Sigmoid colon (tissue), 7 donors: ENCODE measurements around the gene ZBTB9. TPM values are rescaled to one million over a fixed set of nuclear protein-coding genes. Genes with fewer than 3 reads are reported as not detected.

Experiments used
- DNase-seq: peaks from one replicate; pipeline ENCODE4 v3.0.0-alpha.2; 2019
- H3K27ac ChIP-seq, 4 donors: fragments of 200-600 bp; sonication (generic); one replicate each; pipeline ENCODE4 v1.5.1; 2016 to 2019; ENCODE audit warnings: mild to moderate bottlenecking in 1 of 4
- H3K27me3 ChIP-seq, 3 donors: fragments of 200-600 bp; sonication (generic); one replicate each; pipeline ENCODE4 v1.5.1; 2019; ENCODE audit warnings: mild to moderate bottlenecking in 1 of 3
- H3K36me3 ChIP-seq, 4 donors: fragments of 200-600 bp; sonication (generic); one replicate each; pipeline ENCODE4 v1.5.1; 2016 to 2019
- H3K4me1 ChIP-seq, 4 donors: fragments of 200-600 bp; sonication (generic); one replicate each; pipeline ENCODE4 v1.5.1; 2017 to 2019
- H3K4me3 ChIP-seq, 4 donors: fragments of 200-600 bp; sonication (generic); one replicate each; pipeline ENCODE4 v1.5.1; 2017 to 2019; ENCODE audit warnings: mild to moderate bottlenecking in 2 of 4, moderate library complexity in 1 of 4
- H3K9me3 ChIP-seq, 4 donors: fragments of 200-600 bp in 3 of 4; sonication (generic) in 3 of 4; one replicate each; pipeline versions ENCODE4 v1.5.1 to v1.6.1; 2013 to 2019
- CTCF ChIP-seq, 4 experiments: fragments of 450-650 bp in 3 of 4; fragments of 200-600 bp in 1 of 4; IDR thresholded peaks; one replicate each; pipeline ENCODE4 v1.5.1; 2016 to 2019; ENCODE audit warnings: antibody characterized with exemption in 4 of 4, mild to moderate bottlenecking in 3 of 4, moderate library complexity in 2 of 4
- EP300 ChIP-seq, 4 donors: sonication (generic); formaldehyde crosslinking; IDR thresholded peaks; one replicate each; pipeline ENCODE4 v1.6.1; 2017; ENCODE audit warnings: antibody characterized with exemption in 4 of 4
- POLR2A ChIP-seq, 2 donors: fragments of 450-650 bp; IDR thresholded peaks; one replicate each; pipeline ENCODE4 v1.6.1; 2016; ENCODE audit warnings: antibody characterized with exemption in 2 of 2, mild to moderate bottlenecking in 2 of 2, moderate library complexity in 2 of 2
- POLR2AphosphoS5 ChIP-seq, 4 donors: sonication (generic); formaldehyde crosslinking; IDR thresholded peaks; one replicate each; pipeline ENCODE4 v1.6.1; 2017; ENCODE audit warnings: antibody characterized with exemption in 4 of 4
- WGBS, 2 donors: extraction: QIAGEN DNeasy Blood & Tissue Kit; methylation state at CpG; one replicate each; pipeline ENCODE4 v1.1.7; 2013; 5-methylcytosine and 5-hydroxymethylcytosine counted together
- intact Hi-C: fragments of 100-400 bp; cut with DNase I; formaldehyde crosslinking; loops from one replicate; pipeline ENCODE4 v1.15.1; 2023
- polyA plus RNA-seq, 3 donors: library from polyadenylated mRNA; stranded (reverse); fragments of 200-250 nt; gene quantifications; one replicate each; pipeline ENCODE4 v1.2.3, GENCODE V29; 2013
- total RNA-seq, 4 donors: library from RNA; depleted of rRNA; stranded (reverse); fragments of >200 nt; gene quantifications; one replicate each; pipeline ENCODE4 v1.1.0, GENCODE V29; 2016
- donor health status: healthy with polysubstance abuse.
- donor health status: Bipolar disorder and iron deficiency.
- donor health status: healthy.

The ZBTB9 gene
- total and polyA plus RNA-seq, 7 donors = 0.60 to 4.2 (median 1.5) TPM

DNA sequence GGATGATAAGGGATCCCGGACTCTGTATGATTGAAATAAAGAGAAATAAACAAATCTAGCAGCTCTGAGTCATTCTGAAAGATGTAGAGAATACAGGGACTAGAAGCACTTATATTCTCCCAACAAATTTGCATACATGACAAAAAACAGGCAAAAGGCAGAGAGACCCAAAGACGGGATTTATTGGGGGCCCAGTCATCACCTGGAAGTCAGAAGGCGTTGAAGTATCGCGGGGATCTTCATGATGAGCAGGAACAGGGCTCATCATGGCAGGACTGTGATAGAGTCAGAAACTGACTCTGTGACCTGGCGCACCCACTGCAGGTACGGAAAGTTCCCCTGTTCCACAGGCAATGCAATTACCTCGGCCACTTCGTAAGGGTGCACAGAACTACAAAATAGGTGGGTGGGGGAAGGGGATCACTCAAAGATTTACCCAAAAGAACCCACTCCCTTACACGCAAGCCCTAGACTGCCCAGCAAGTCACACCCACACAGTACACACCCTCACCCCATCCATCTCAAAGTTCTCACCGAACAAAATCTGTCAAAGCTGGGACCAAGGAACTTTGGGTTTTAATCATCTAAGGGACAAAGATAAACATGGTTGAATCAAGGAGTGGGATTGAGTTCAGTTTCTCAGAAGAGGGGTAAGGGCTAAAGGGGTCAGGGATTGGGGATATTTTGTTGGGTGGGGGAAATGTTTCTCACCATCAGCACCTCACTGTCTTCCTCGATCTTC is 37.8 kb upstream of the ZBTB9 start:
- Histone ChIP-seq H3K27me3 (no peaks in the 10 kb centered on the region), H3K36me3 (peaks cover 12 to 48% (median 29%) of the 10 kb centered on the region in 4 donors), H3K4me3 (peak overlapping the region in 3 of 4 donors; percentile 59 to 76 (median 61)), H3K27ac (peak overlapping the region; percentile 93 to 97 (median 96)), H3K9me3 (no peaks in the 10 kb centered on the region), H3K4me1 (peaks cover 0 to 64% (median 55%) of the 10 kb centered on the region in 4 donors)
- intact Hi-C loops = loop anchor here (5.0 to 10.0 kb wide), 2 partner anchors 444 to 1222 kb away; partner anchors contain the start of genes GPSM3 and PBX2
- WGBS, 2 donors = 48 to 56% methylated on average over 12 of the region's 12 CpGs
- no peak for DNase-seq
- no peak for TF ChIP-seq EP300 (IDR thresholded peaks at IDR 0.05)
- no peak for TF ChIP-seq POLR2AphosphoS5 (IDR thresholded peaks at IDR 0.05)
- TF ChIP-seq CTCF (IDR thresholded peaks at IDR 0.05) = no peak
- TF ChIP-seq POLR2A (IDR thresholded peaks at IDR 0.05) = no peak

- peaks cover 0 to 56% (median 48%) of the 10 kb centered on the region in 4 donors for H3K4me1 ChIP-seq
- 1 to 2% methylated on average over 25 of the region's 25 CpGs for WGBS, 2 donors
- H3K9me3 ChIP-seq = no peaks in the 10 kb centered on the region
These were observed 37.1 kb upstream of the ZBTB9 start for GRCh38 chr6:33417128-33417902.

GRCh38 chr6:33417903-33418689 is 36.3 kb upstream of the ZBTB9 start, which contains the start of gene CUTA:
TSS of gene CUTA (minus strand) at chr6:33418107. CDS start at chr6:33418000, 107 bp downstream.
- peaks cover 6 to 36% (median 19%) of the 10 kb centered on the region in 4 donors for H3K36me3 ChIP-seq
- H3K4me3 ChIP-seq = peak within 1 kb of the TSS; percentile 59 to 76 (median 62)
- peak; percentile 100 for DNase-seq
- H3K4me1 ChIP-seq = peaks cover 0 to 48% (median 42%) of the 10 kb centered on the region in 4 donors
- TF ChIP-seq EP300 (IDR thresholded peaks at IDR 0.05) (peak in 1 of 4 donors; percentile 84), POLR2A (IDR thresholded peaks at IDR 0.05) (peak; percentile 80 to 89), CTCF (IDR thresholded peaks at IDR 0.05) (peak in 1 of 4 experiments; percentile 23), POLR2AphosphoS5 (IDR thresholded peaks at IDR 0.05) (peak; percentile 90 to 97 (median 95))
- H3K27ac ChIP-seq = peak within 1 kb of the TSS; percentile 93 to 97 (median 96)
- H3K27me3 ChIP-seq = no peaks in the 10 kb centered on the region
- intact Hi-C loops = loop anchor here (5.0 to 10.0 kb wide), 2 partner anchors 446 to 1223 kb away; partner anchors contain the start of genes GPSM3 and PBX2
- H3K9me3 ChIP-seq = no peaks in the 10 kb centered on the region
- 0% methylated on average over 51 of the region's 51 CpGs for WGBS, 2 donors

More at GRCh38 chr6:33417128-33417902, 37.1 kb upstream of the ZBTB9 start:
- peak overlapping the region; percentile 93 to 97 (median 96) for H3K27ac ChIP-seq
- TF ChIP-seq CTCF (IDR thresholded peaks at IDR 0.05) = no peak
- TF ChIP-seq POLR2AphosphoS5 (IDR thresholded peaks at IDR 0.05) = no peak
- TF ChIP-seq POLR2A (IDR thresholded peaks at IDR 0.05) = no peak
- no peak for TF ChIP-seq EP300 (IDR thresholded peaks at IDR 0.05)
- peaks cover 12 to 44% (median 27%) of the 10 kb centered on the region in 4 donors for H3K36me3 ChIP-seq
- DNase-seq = no peak
- H3K4me3 ChIP-seq = peak overlapping the region; percentile 59 to 76 (median 62)
- H3K27me3 ChIP-seq = no peaks in the 10 kb centered on the region
- intact Hi-C loops = loop anchor here (5.0 to 10.0 kb wide), 2 partner anchors 445 to 1223 kb away; partner anchors contain the start of genes GPSM3 and PBX2
